Measurements from ENCODE around the gene CELF4. TPM values are rescaled to one million over a fixed set of nuclear protein-coding genes. Genes with fewer than 3 reads are reported as not detected.

The CELF4 gene
- total RNA-seq, 1 experiment from 2014 or later, result not detected

- Histone ChIP-seq H3K4me1 (ENCODE audit: control insufficient read depth, insufficient read depth, low read length) (no peaks in the 10 kb centered on the region), H3K27me3 (ENCODE audit: control insufficient read depth, insufficient read depth, low read length) (no peaks in the 10 kb centered on the region; the same call in 1 of the 2 replicates), H3K4me3 (ENCODE audit: low read depth in 2 of 2, low read length in 2 of 2) (no peak overlapping the region), H3K27ac (ENCODE audit: low read length) (no peak overlapping the region), H3K36me3 (ENCODE audit: control insufficient read depth, insufficient read depth, low read length) (no peaks in the 10 kb centered on the region), H3K9me3 (ENCODE audit: control insufficient read depth, insufficient read depth, low read depth, low read length) (no peaks in the 10 kb centered on the region)
- ChIA-PET POLR2A (no interaction called here), CTCF (no interaction called here)
- no peak for DNase-seq (ENCODE audit: low read depth, low spot score)
- intact Hi-C loops (cut with micrococcal nuclease; ENCODE audit: unreplicated experiment), result no loop called here
- in situ Hi-C loops (cut with HindIII; ENCODE audit: low pct_unique_long_range_greater_than_20kb, low sequenced_read_pairs), result no loop called here
- TF ChIP-seq POLR2AphosphoS5 (IDR thresholded peaks at IDR 0.05; ENCODE audit: low read depth, low read length) (no peak), CTCF (IDR thresholded peaks at IDR 0.05) (peak; percentile 66; the same call in 1 of the 2 replicates)
- no peak for ATAC-seq
- no TSS peak for BruUV-seq (replicated peaks)
These were observed 89.4 kb downstream of the CELF4 start for GRCh38 chr18:37476182-37476581.

GRCh38 chr18:37473195-37473840 lies 92.3 kb downstream of the CELF4 start:
- intact Hi-C loops (cut with micrococcal nuclease; ENCODE audit: unreplicated experiment), result no loop called here
- ChIA-PET CTCF (no interaction called here), POLR2A (no interaction called here)
- ATAC-seq (no peak), DNase-seq (ENCODE audit: low read depth, low spot score) (no peak)
- H3K9me3 ChIP-seq (ENCODE audit: control insufficient read depth, insufficient read depth, low read depth, low read length), result no peaks in the 10 kb centered on the region
- peaks cover 2% of the 10 kb centered on the region; the same call in 1 of the 2 replicates for H3K27me3 ChIP-seq (ENCODE audit: control insufficient read depth, insufficient read depth, low read length)
- H3K4me1 ChIP-seq (ENCODE audit: control insufficient read depth, insufficient read depth, low read length), result no peaks in the 10 kb centered on the region
- H3K27ac ChIP-seq (ENCODE audit: low read length), result no peak overlapping the region
- H3K36me3 ChIP-seq (ENCODE audit: control insufficient read depth, insufficient read depth, low read length), result no peaks in the 10 kb centered on the region
- BruUV-seq (replicated peaks), result no TSS peak
- TF ChIP-seq POLR2AphosphoS5 (IDR thresholded peaks at IDR 0.05; ENCODE audit: low read depth, low read length), result no peak
- in situ Hi-C loops (cut with HindIII; ENCODE audit: low pct_unique_long_range_greater_than_20kb, low sequenced_read_pairs), result no loop called here
- no peak overlapping the region for H3K4me3 ChIP-seq (ENCODE audit: low read depth in 2 of 2, low read length in 2 of 2)

- Histone ChIP-seq H3K4me3 (ENCODE audit: low read depth in 2 of 2, low read length in 2 of 2) (no peak overlapping the region), H3K9me3 (ENCODE audit: control insufficient read depth, insufficient read depth, low read depth, low read length) (no peaks in the 10 kb centered on the region), H3K4me1 (ENCODE audit: control insufficient read depth, insufficient read depth, low read length) (no peaks in the 10 kb centered on the region), H3K27me3 (ENCODE audit: control insufficient read depth, insufficient read depth, low read length) (peaks cover 2% of the 10 kb centered on the region; the same call in 1 of the 2 replicates), H3K36me3 (ENCODE audit: control insufficient read depth, insufficient read depth, low read length) (no peaks in the 10 kb centered on the region), H3K27ac (ENCODE audit: low read length) (no peak overlapping the region)
- CTCF ChIA-PET, result no interaction called here
- no peak for TF ChIP-seq SIN3A (IDR thresholded peaks at IDR 0.05; ENCODE audit: borderline replicate concordance, insufficient read depth, low read depth, low read length)
- TF ChIP-seq TCF7L2 (IDR thresholded peaks at IDR 0.05; ENCODE audit: low read depth, low read length), result no peak
- intact Hi-C loops (cut with micrococcal nuclease; ENCODE audit: unreplicated experiment) (no loop called here), in situ Hi-C loops (cut with HindIII; ENCODE audit: low pct_unique_long_range_greater_than_20kb, low sequenced_read_pairs) (no loop called here)
- ATAC-seq (no peak), DNase-seq (ENCODE audit: low read depth, low spot score) (no peak)
- no TSS peak for BruUV-seq (replicated peaks)
- POLR2A ChIA-PET, result no interaction called here
These were observed 94.0 kb downstream of the CELF4 start for GRCh38 chr18:37471637-37472036.

GRCh38 chr18:37470986-37471385 lies 94.6 kb downstream of the CELF4 start:
- BruUV-seq (replicated peaks), result no TSS peak
- H3K4me3 ChIP-seq (ENCODE audit: low read depth in 2 of 2, low read length in 2 of 2), result no peak overlapping the region
- H3K36me3 ChIP-seq (ENCODE audit: control insufficient read depth, insufficient read depth, low read length), result no peaks in the 10 kb centered on the region
- no peaks in the 10 kb centered on the region for H3K4me1 ChIP-seq (ENCODE audit: control insufficient read depth, insufficient read depth, low read length)
- H3K27me3 ChIP-seq (ENCODE audit: control insufficient read depth, insufficient read depth, low read length), result peaks cover 2% of the 10 kb centered on the region; the same call in 1 of the 2 replicates
- H3K27ac ChIP-seq (ENCODE audit: low read length), result no peak overlapping the region
- ChIA-PET CTCF (no interaction called here), POLR2A (no interaction called here)
- in situ Hi-C loops (cut with HindIII; ENCODE audit: low pct_unique_long_range_greater_than_20kb, low sequenced_read_pairs), result no loop called here
- intact Hi-C loops (cut with micrococcal nuclease; ENCODE audit: unreplicated experiment), result no loop called here
- DNase-seq (ENCODE audit: low read depth, low spot score) (no peak), ATAC-seq (no peak)
- TF ChIP-seq CTCF (IDR thresholded peaks at IDR 0.05) (no peak), REST (IDR thresholded peaks at IDR 0.05; ENCODE audit: insufficient read depth in 1 of 2, low read depth in 2 of 2, low read length in 1 of 2) (no peak), TCF7L2 (IDR thresholded peaks at IDR 0.05; ENCODE audit: low read depth, low read length) (no peak), SIN3A (IDR thresholded peaks at IDR 0.05; ENCODE audit: borderline replicate concordance, insufficient read depth, low read depth, low read length) (no peak), POLR2AphosphoS5 (IDR thresholded peaks at IDR 0.05; ENCODE audit: low read depth, low read length) (no peak)
- H3K9me3 ChIP-seq (ENCODE audit: control insufficient read depth, insufficient read depth, low read depth, low read length), result no peaks in the 10 kb centered on the region
